22Rv1 (cell line): Measurements from ENCODE around the gene KISS1.

Source experiments
- ZFX ChIP-seq: fragments of 450-650 bp; IDR thresholded peaks from 2 replicates; pipeline ENCODE4 v1.6.1; 2017; ENCODE audit warnings: antibody characterized with exemption, borderline replicate concordance
- TF ChIP-seq, protein P1 (sequence below): fragments of 450-650 bp; IDR thresholded peaks from 2 replicates; pipeline ENCODE4 v1.5.1; 2017; ENCODE audit warnings: mild to moderate bottlenecking

- TF ChIP-seq, protein P1, sequence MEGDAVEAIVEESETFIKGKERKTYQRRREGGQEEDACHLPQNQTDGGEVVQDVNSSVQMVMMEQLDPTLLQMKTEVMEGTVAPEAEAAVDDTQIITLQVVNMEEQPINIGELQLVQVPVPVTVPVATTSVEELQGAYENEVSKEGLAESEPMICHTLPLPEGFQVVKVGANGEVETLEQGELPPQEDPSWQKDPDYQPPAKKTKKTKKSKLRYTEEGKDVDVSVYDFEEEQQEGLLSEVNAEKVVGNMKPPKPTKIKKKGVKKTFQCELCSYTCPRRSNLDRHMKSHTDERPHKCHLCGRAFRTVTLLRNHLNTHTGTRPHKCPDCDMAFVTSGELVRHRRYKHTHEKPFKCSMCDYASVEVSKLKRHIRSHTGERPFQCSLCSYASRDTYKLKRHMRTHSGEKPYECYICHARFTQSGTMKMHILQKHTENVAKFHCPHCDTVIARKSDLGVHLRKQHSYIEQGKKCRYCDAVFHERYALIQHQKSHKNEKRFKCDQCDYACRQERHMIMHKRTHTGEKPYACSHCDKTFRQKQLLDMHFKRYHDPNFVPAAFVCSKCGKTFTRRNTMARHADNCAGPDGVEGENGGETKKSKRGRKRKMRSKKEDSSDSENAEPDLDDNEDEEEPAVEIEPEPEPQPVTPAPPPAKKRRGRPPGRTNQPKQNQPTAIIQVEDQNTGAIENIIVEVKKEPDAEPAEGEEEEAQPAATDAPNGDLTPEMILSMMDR: no peak
- TF ChIP-seq ZFX: no peak
Measured at GRCh38 chr1:204218552-204218951, 22.3 kb upstream of the KISS1 start.
